Effector memory CD8-positive, alpha-beta T cell (primary cell): ENCODE data around the gene ALDOB.

Source experiments
- ATAC-seq: fragments of 150-1000 bp; cut with Tn5 transposase; replicated peaks from 2 replicates; pipeline ENCODE4 v1.10.0; 2021; ENCODE audit warnings: mild to moderate bottlenecking, moderate library complexity
- DNase-seq, 3 experiments: peaks; one replicate each; pipeline ENCODE4 v3.0.0; 2021
- H3K27ac Mint-ChIP-seq, 2 donors: one replicate each; pipeline ENCODE4 v1.8.0; 2022; ENCODE audit warnings: mild to moderate bottlenecking in 2 of 2, mixed read lengths in 2 of 2, moderate library complexity in 2 of 2
- H3K27me3 Mint-ChIP-seq, 2 donors: one replicate each; pipeline ENCODE4 v1.8.0; 2022; ENCODE audit warnings: mixed read lengths in 2 of 2
- H3K36me3 Mint-ChIP-seq: one replicate; pipeline ENCODE4 v1.8.0; 2022; ENCODE audit warnings: mild to moderate bottlenecking, moderate library complexity, mixed read lengths; ENCODE audit not compliant: insufficient read depth
- H3K4me1 Mint-ChIP-seq, 2 donors: one replicate each; pipeline ENCODE4 v1.8.0; 2022; ENCODE audit warnings: low read depth in 2 of 2, mixed read lengths in 2 of 2
- H3K4me3 Mint-ChIP-seq, 2 donors: one replicate each; pipeline ENCODE4 v1.8.0; 2022; ENCODE audit warnings: mild to moderate bottlenecking in 2 of 2, mixed read lengths in 2 of 2, moderate library complexity in 2 of 2
- H3K9me3 Mint-ChIP-seq, 2 donors: one replicate each; pipeline ENCODE4 v1.8.0; 2022; ENCODE audit warnings: mixed read lengths in 2 of 2

Gene ALDOB

DNA sequence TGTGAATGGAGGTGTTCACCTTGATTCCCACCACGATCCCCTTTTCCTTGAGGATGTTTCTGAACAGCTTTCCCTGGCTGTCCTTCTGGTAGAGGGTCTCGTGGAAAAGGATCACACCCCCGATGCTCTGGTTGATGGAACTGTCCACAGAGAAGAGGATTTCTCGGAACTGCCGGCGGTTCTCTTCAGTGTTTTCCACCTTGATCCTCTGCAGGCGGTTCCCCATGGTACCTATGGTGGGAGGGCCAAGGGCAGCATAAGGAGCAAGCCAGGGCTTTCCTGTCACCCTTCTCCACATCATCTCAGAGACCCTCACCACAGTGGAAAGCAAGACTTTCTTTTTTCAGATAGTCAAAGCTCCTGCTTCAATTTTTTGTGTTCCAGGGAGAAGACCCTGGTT, 5.8 kb downstream of the ALDOB start:
- no peak overlapping the region for H3K27ac Mint-ChIP-seq
- no peak overlapping the region for H3K4me3 Mint-ChIP-seq
- no peaks in the 10 kb centered on the region for H3K36me3 Mint-ChIP-seq
- DNase-seq = no peak
- H3K9me3 Mint-ChIP-seq = no peaks in the 10 kb centered on the region
- H3K27me3 Mint-ChIP-seq = peaks cover 13 to 25% of the 10 kb centered on the region in 2 donors
- ATAC-seq = no peak
- no peaks in the 10 kb centered on the region for H3K4me1 Mint-ChIP-seq

DNA sequence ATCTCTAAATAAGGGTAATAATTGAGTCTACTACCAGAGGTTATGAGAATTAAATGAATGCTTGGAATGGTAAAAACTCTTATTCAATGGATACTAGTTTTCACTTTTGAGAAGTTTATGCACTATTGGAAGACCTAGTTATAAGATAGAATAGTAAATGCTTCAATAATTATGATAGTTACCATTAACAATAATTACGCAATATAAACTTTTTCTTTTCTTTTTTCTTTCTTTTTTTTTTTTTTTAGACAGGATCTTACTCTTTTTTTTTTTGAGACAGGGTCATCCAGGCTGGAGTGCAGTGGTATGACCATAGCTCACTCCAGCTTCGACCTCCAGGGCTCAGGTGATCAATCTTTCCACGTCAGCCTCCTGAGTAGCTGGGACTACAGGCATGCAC, 6.7 kb downstream of the ALDOB start:
- no peak for ATAC-seq
- no peak overlapping the region for H3K27ac Mint-ChIP-seq
- H3K36me3 Mint-ChIP-seq = no peaks in the 10 kb centered on the region
- H3K9me3 Mint-ChIP-seq = peaks cover 0 to 1% of the 10 kb centered on the region in 2 donors
- no peak overlapping the region for H3K4me3 Mint-ChIP-seq
- DNase-seq = no peak
- H3K4me1 Mint-ChIP-seq = no peaks in the 10 kb centered on the region
- H3K27me3 Mint-ChIP-seq = peaks cover 13 to 23% of the 10 kb centered on the region in 2 donors

DNA sequence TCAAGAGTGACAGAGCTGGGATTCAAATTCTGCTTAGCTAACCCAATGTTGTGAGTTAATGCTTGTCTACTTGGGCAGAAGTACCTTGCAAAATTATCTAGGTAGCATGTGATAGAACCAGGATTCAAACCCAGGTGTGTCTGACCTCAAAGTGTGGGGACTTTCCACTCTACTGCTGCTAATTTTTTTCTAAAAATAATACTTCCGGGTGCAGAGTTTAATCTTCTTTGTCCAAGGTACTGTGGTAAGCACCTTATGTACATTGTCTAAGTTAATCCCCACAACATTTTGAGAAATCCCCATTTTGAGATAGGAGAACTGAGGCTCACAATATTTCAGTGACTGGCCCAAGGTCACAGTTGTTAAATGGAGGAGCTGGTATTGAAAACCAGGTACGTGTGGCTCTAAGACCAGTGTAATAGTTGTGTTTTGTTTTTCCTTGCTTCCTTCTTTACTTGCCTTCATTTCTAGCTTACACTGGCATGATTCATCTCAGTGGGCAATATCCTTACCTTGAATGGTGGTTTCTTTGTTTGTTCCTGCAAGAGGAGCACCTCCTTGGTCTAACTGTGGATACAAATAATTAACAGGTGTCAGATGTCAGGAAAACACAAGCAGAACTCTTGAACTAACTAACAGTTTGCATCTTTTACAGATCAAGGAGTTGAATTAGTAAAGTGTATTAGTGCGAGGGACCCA, 7.5 kb downstream of the ALDOB start:
- Mint-ChIP-seq H3K9me3 (peaks cover 6 to 8% of the 10 kb centered on the region in 2 donors), H3K27me3 (peaks cover 13 to 18% of the 10 kb centered on the region in 2 donors), H3K4me3 (no peak overlapping the region), H3K36me3 (no peaks in the 10 kb centered on the region), H3K4me1 (no peaks in the 10 kb centered on the region), H3K27ac (no peak overlapping the region)
- ATAC-seq (no peak), DNase-seq (no peak)

DNA sequence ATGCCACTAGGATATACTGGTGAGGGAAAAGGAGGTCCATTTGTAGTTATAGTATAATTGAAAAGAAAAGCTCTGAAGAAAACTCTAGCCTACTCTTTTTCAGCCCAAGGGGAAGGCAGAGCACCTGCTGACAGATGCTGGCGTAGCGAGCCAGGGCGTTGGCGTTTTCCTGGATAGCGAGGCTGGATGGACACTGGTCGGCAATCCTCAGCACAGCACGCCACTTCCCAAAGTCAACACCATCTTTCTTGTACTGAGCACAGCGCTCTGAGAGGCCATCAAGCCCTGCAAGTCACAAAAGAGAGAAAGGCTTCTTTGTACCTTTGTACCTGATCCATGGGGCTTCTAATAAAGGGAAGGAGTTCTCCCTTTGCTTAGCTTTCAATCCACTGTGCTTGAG, 8.2 kb downstream of the ALDOB start:
- Mint-ChIP-seq H3K27me3 (peaks cover 13 to 18% of the 10 kb centered on the region in 2 donors), H3K4me3 (no peak overlapping the region), H3K36me3 (no peaks in the 10 kb centered on the region), H3K4me1 (no peaks in the 10 kb centered on the region), H3K9me3 (peaks cover 8 to 9% of the 10 kb centered on the region in 2 donors), H3K27ac (no peak overlapping the region)
- DNase-seq (no peak), ATAC-seq (no peak)

DNA sequence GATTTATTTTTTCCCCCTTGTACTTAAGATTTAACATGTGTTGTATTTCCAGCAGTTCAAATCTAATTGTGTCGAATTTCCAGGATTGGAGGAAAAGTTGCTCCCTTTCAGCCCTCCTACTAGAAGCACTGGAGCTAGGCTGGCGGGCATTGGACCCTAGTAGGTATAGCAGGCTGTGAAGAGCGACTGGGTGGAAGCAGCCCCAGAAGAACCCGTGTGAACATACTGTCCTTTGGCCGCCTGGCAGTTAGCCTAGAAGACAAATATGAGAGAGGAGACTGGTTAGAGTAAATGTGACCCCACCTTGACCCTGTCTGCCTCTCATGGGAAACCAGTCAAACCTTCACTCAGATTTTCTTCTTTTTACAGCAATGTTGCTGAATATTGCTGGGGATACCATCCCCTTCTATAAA, 13.9 kb downstream of the ALDOB start:
- no peak overlapping the region for H3K4me3 Mint-ChIP-seq
- DNase-seq = no peak
- H3K27ac Mint-ChIP-seq = no peak overlapping the region
- H3K36me3 Mint-ChIP-seq = no peaks in the 10 kb centered on the region
- no peaks in the 10 kb centered on the region for H3K27me3 Mint-ChIP-seq
- no peaks in the 10 kb centered on the region for H3K4me1 Mint-ChIP-seq
- peaks cover 18 to 28% of the 10 kb centered on the region in 2 donors for H3K9me3 Mint-ChIP-seq
- no peak for ATAC-seq

DNA sequence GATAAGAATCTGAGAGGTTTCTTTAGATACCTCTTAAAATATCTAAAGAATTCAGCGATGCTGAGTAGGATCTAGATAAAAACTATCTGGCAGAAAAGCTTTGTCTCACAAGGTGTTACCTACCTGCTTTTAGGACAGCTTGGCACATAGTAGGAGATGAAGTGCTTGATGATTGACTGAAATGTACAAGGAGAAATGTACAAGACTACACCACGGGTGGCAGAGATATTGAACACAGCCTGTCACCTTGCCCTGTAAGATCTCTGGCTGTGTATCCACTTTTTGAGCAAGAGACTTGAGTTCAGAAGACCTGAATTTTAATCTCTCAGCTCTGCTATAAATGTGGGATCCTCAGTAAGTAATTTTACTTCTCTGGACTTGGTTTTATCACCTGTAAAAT, 15.7 kb downstream of the ALDOB start:
- DNase-seq = no peak
- no peak for ATAC-seq
- H3K27ac Mint-ChIP-seq = no peak overlapping the region

DNA sequence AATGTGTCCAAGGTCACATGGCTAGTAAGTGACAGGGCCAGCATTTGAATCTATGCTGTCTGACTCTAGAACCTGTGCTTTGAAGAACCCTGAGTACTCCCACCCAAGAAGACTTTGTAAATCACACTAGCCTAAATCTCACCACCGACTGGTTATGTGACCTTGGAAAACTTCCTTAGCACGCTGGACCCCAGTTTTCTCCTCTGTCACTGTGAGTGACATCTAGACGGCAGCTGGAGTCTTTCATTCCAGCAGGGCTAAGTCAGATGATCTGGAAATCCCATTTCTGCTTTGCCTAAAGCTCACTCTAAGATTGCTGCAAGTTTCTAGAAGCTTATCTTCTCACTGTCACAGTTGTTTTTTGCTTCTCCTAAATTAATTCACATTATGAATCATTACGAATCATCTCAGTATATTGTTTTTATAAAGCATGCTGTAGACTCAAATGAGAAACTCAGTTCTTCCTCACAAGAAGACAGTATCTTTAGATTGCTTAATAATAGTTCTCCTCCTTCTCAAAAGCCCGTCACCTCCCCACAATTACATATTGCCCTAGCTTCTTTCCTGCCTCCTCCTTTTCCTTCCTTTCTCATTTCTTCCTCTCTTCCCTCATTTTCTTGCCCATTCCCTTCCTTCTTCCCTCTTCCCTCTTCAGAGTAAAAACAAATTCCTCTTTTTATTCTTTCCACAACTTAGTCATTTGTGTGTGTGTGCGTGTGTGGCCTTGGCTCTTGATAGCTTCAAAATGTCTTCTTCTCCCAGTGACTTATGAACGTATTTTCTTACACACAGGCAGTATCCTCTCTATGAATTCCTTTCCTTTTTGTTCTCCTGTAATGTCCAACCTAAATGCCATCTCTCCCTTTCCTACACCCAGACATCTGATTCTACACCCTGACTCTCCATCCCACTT, 16.8 kb downstream of the ALDOB start:
- no peaks in the 10 kb centered on the region for H3K36me3 Mint-ChIP-seq
- H3K27ac Mint-ChIP-seq = no peak overlapping the region
- DNase-seq (no peak), ATAC-seq (no peak)
- peaks cover 24 to 35% of the 10 kb centered on the region in 2 donors for H3K9me3 Mint-ChIP-seq
- H3K27me3 Mint-ChIP-seq = no peaks in the 10 kb centered on the region
- no peak overlapping the region for H3K4me3 Mint-ChIP-seq
- H3K4me1 Mint-ChIP-seq = no peaks in the 10 kb centered on the region

More for the DNA sequence above, 15.7 kb downstream of the ALDOB start:
- Mint-ChIP-seq H3K36me3 (no peaks in the 10 kb centered on the region), H3K27me3 (no peaks in the 10 kb centered on the region), H3K4me1 (no peaks in the 10 kb centered on the region), H3K4me3 (no peak overlapping the region), H3K9me3 (peaks cover 21 to 28% of the 10 kb centered on the region in 2 donors)

DNA sequence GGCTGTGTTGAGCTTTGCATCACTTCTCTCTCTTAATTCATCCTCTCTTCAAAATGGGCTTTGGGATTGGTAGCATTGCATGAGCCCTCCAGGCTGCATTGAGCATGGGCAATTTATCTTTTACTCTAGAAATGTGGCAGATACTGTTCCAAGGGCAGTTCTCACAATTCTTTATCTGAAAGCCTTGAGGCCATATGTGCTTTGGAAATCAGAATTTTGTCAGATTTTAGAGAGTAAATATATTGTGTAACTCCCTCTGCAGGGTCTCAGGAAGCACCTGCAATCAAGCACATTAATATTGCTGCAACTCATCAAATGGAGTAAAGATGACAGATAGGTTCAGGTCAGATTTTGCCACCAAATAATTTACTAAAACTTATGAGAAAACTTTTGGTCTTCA, 17.6 kb downstream of the ALDOB start:
- ATAC-seq = no peak
- Mint-ChIP-seq H3K9me3 (peaks cover 20 to 35% of the 10 kb centered on the region in 2 donors), H3K27ac (no peak overlapping the region), H3K4me1 (no peaks in the 10 kb centered on the region), H3K27me3 (no peaks in the 10 kb centered on the region), H3K36me3 (no peaks in the 10 kb centered on the region), H3K4me3 (no peak overlapping the region)
- no peak for DNase-seq

DNA sequence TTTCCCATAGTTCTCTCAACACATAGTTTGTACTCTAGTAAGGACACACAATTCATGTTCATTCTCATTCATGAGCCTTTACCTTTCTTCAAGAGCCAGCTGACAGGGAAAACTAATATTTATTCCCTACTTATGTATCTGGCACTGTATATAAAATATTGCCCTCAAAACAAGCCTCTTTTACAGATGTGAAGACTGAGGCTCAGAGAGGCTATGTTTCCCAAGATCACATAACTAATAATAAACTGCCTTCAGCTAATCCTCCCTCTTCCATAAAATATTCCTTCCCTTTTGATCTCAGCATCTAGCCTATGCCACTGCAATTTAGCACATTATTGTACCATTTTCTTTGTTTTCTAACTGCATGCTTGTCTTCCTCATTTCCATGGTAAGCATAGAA, 18.2 kb downstream of the ALDOB start:
- ATAC-seq (no peak), DNase-seq (no peak)
- no peaks in the 10 kb centered on the region for H3K36me3 Mint-ChIP-seq
- H3K27ac Mint-ChIP-seq = no peak overlapping the region
- no peaks in the 10 kb centered on the region for H3K27me3 Mint-ChIP-seq
- peaks cover 23 to 41% of the 10 kb centered on the region in 2 donors for H3K9me3 Mint-ChIP-seq
- no peak overlapping the region for H3K4me3 Mint-ChIP-seq
- H3K4me1 Mint-ChIP-seq = no peaks in the 10 kb centered on the region

DNA sequence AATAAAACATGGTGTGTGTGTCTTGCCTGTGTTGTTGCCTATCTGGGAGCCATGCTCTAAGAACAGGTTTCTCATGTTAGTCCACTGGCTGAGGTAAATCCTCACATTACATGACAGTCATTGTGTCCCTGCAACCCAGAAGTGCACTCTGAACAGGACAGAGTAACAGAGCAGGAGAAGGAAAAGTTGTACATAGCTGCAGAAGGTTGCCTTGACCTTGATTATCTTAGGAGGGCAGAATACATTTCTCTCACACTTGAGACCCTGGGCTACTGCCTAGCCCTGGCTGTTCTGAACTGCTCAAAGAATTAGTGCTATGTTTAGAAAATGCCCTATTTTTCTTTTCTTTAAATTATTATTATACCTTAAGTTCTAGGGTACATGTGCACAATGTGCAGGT, 20.0 kb downstream of the ALDOB start:
- Mint-ChIP-seq H3K36me3 (no peaks in the 10 kb centered on the region), H3K9me3 (peaks cover 23 to 42% of the 10 kb centered on the region in 2 donors), H3K4me1 (no peaks in the 10 kb centered on the region), H3K27me3 (no peaks in the 10 kb centered on the region), H3K4me3 (no peak overlapping the region), H3K27ac (no peak overlapping the region)
- no peak for DNase-seq
- no peak for ATAC-seq

DNA sequence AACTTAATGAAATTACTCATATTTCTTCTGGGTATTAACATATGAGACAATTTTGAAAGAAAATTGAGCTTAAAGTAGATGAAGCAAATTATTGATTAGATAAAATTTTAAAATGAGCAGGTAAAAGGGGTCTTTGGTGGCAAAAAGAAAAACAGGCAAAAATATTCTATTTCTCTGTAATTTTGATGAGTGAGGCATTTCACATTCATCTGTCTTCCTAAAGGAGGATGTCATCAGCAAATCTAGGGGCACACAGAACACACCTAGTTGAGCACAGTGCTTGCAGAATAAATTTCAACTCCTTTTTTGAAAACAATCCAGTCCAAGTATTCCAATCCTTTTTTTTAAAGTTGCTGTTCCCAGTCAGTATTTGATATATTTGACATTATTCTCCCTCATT, 20.7 kb downstream of the ALDOB start:
- H3K27me3 Mint-ChIP-seq = no peaks in the 10 kb centered on the region
- no peaks in the 10 kb centered on the region for H3K36me3 Mint-ChIP-seq
- H3K9me3 Mint-ChIP-seq = peaks cover 23 to 42% of the 10 kb centered on the region in 2 donors
- H3K4me1 Mint-ChIP-seq = no peaks in the 10 kb centered on the region
- ATAC-seq = no peak
- H3K27ac Mint-ChIP-seq = no peak overlapping the region
- H3K4me3 Mint-ChIP-seq = no peak overlapping the region
- no peak for DNase-seq

DNA sequence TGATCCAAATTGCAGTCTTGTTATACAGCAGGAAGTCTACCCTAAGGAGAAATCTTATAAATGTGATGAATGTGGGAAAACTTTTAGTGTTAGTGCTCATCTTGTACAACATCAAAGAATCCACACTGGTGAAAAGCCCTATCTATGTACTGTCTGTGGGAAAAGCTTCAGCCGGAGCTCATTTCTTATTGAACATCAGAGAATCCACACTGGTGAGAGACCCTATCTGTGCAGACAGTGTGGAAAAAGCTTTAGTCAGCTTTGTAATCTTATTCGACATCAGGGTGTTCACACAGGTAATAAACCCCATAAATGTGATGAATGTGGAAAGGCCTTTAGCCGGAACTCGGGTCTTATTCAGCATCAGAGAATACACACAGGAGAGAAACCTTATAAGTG, 26.5 kb downstream of the ALDOB start:
- peaks cover 28% of the 10 kb centered on the region for H3K36me3 Mint-ChIP-seq
- no peaks in the 10 kb centered on the region for H3K4me1 Mint-ChIP-seq
- ATAC-seq (no peak), DNase-seq (no peak)
- H3K9me3 Mint-ChIP-seq = peaks cover 19 to 43% of the 10 kb centered on the region in 2 donors
- H3K4me3 Mint-ChIP-seq = no peak overlapping the region
- H3K27ac Mint-ChIP-seq = no peak overlapping the region
- H3K27me3 Mint-ChIP-seq = no peaks in the 10 kb centered on the region

DNA sequence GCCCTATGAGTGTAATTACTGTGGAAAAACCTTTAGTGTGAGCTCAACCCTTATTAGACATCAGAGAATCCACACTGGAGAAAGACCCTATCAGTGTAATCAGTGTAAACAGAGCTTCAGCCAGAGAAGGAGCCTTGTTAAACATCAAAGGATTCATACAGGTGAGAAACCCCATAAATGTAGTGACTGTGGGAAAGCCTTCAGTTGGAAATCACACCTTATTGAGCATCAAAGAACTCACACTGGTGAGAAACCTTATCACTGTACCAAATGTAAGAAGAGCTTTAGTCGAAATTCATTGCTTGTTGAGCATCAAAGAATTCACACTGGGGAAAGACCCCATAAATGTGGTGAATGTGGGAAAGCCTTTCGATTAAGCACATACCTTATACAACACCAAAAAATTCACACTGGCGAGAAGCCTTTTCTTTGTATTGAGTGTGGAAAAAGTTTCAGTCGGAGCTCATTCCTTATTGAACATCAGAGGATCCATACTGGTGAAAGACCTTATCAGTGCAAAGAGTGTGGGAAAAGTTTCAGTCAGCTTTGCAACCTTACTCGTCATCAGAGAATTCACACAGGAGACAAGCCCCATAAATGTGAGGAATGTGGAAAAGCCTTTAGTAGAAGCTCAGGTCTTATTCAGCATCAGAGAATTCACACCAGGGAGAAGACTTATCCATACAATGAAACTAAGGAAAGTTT, 27.0 kb downstream of the ALDOB start:
- peaks cover 33% of the 10 kb centered on the region for H3K36me3 Mint-ChIP-seq
- no peaks in the 10 kb centered on the region for H3K27me3 Mint-ChIP-seq
- ATAC-seq (no peak), DNase-seq (no peak)
- H3K4me1 Mint-ChIP-seq = no peaks in the 10 kb centered on the region
- H3K9me3 Mint-ChIP-seq = peaks cover 16 to 38% of the 10 kb centered on the region in 2 donors
- no peak overlapping the region for H3K4me3 Mint-ChIP-seq
- no peak overlapping the region for H3K27ac Mint-ChIP-seq
